H1 (cell line): ENCODE results near the gene ZFAND3. TPM values are rescaled to one million over a fixed set of nuclear protein-coding genes. Genes with fewer than 3 reads are reported as not detected.

ENCODE experiments used
- CTCF ChIA-PET: fragments of 300-600 bp; sonication (Branson Sonifier 250); formaldehyde crosslinking; loops from one replicate; lab custom pipeline; 2021; ENCODE audit not compliant: partially characterized antibody; lab: Charles Lee
- POLR2A ChIA-PET: fragments of 300-600 bp; sonication (Branson Sonifier 250); formaldehyde crosslinking; loops from one replicate; lab custom pipeline; 2021; ENCODE audit warnings: inconsistent platforms; ENCODE audit not compliant: partially characterized antibody; lab: Charles Lee
- DNase-seq, 2 experiments: peaks; one replicate each; pipeline versions ENCODE4 v3.0.0 to v3.0.0-alpha.2; 2010 to 2022; ENCODE audit warnings: low spot score in 2 of 2, low read depth in 1 of 2, mixed read lengths in 1 of 2
- FAIRE-seq: peaks from 2 replicates; lab custom pipeline; 2011; peaks lifted over from hg19 to GRCh38; lab: Jason Lieb, UNC
- H2AFZ ChIP-seq: 2 replicates; pipeline ENCODE4 v1.8.1; 2012; ENCODE audit warnings: low read length, inconsistent platforms
- H2AK5ac ChIP-seq: 2 replicates; pipeline ENCODE4 v1.6.1; 2013; ENCODE audit warnings: low read depth, low read length
- H2BK120ac ChIP-seq: replicated peaks from 2 replicates; pipeline ENCODE3; 2013; ENCODE audit warnings: low read depth, low read length, inconsistent platforms
- H2BK12ac ChIP-seq: 2 replicates; pipeline ENCODE4 v1.6.1; 2013; ENCODE audit warnings: low read depth, low read length
- H2BK15ac ChIP-seq: 2 replicates; pipeline ENCODE4 v1.6.1; 2013; ENCODE audit warnings: low read length
- H2BK20ac ChIP-seq: 2 replicates; pipeline ENCODE4 v1.6.1; 2013; ENCODE audit warnings: low read length
- H2BK5ac ChIP-seq: 2 replicates; pipeline ENCODE4 v1.6.1; 2013; ENCODE audit warnings: low read depth, low read length
- H3K14ac ChIP-seq: 2 replicates; pipeline ENCODE4 v1.6.1; 2013; ENCODE audit warnings: inconsistent platforms; ENCODE audit not compliant: insufficient read length
- H3K18ac ChIP-seq: 2 replicates; pipeline ENCODE4 v1.6.1; 2013; ENCODE audit warnings: low read length; ENCODE audit errors: extremely low read depth
- H3K23ac ChIP-seq: 2 replicates; pipeline ENCODE4 v1.6.1; 2013; ENCODE audit warnings: inconsistent platforms; ENCODE audit not compliant: insufficient read length
- H3K23me2 ChIP-seq: 2 replicates; pipeline ENCODE4 v1.6.1; 2013; ENCODE audit warnings: low read depth, low read length
- H3K27ac ChIP-seq: 2 replicates; pipeline ENCODE4 v1.6.1; 2011; ENCODE audit warnings: low read depth, low read length, inconsistent platforms
- H3K27me3 ChIP-seq, 4 experiments: replicated peaks in 1 of 4; 1 replicate in 1 of 4; 2 replicates in 3 of 4; pipeline versions ENCODE4 v1.6.1 to v1.8.1; 2011 to 2013; ENCODE audit warnings: low read length in 3 of 4, mild to moderate bottlenecking in 3 of 4, inconsistent platforms in 2 of 4, mixed read lengths in 2 of 4, moderate library complexity in 1 of 4; ENCODE audit not compliant: control insufficient read depth in 3 of 4, insufficient read depth in 3 of 4; ENCODE audit errors: extremely low read depth in 1 of 4
- H3K36me3 ChIP-seq, 4 experiments: 2 replicates each; pipeline versions ENCODE4 v1.6.1 to v1.8.1; 2011 to 2013; ENCODE audit warnings: mild to moderate bottlenecking in 4 of 4, low read length in 3 of 4, moderate library complexity in 2 of 4, control low read depth in 1 of 4, inconsistent platforms in 1 of 4; ENCODE audit not compliant: insufficient read depth in 4 of 4, control insufficient read depth in 2 of 4
- H3K4ac ChIP-seq: replicated peaks from 2 replicates; pipeline ENCODE3; 2013; ENCODE audit warnings: low read length, low read depth, mixed read lengths, inconsistent platforms; ENCODE audit not compliant: insufficient read length
- H3K4me1 ChIP-seq, 4 experiments: replicated peaks in 1 of 4; 1 replicate in 1 of 4; 2 replicates in 3 of 4; pipeline versions ENCODE4 v1.6.1 to v1.8.1; 2011 to 2013; ENCODE audit warnings: low read length in 3 of 4, inconsistent platforms in 2 of 4, mixed read lengths in 1 of 4; ENCODE audit not compliant: insufficient read depth in 4 of 4, control insufficient read depth in 3 of 4
- H3K4me2 ChIP-seq, 2 experiments: 2 replicates each; pipeline versions ENCODE4 v1.6.1 to v1.8.1; 2011 to 2013; ENCODE audit warnings: low read depth in 2 of 2, low read length in 2 of 2, control low read depth in 1 of 2, inconsistent platforms in 1 of 2, mild to moderate bottlenecking in 1 of 2; ENCODE audit not compliant: insufficient read depth in 1 of 2
- H3K4me3 ChIP-seq, 4 experiments: fragments of 200-600, 300-600 bp in 1 of 4; sonication (generic), shearing (Covaris generic), sonication (Bioruptor Twin) in 1 of 4; 2 replicates each; pipeline versions ENCODE4 v1.5.1 to v1.8.1; 2011 to 2016; ENCODE audit warnings: low read length in 4 of 4, low read depth in 3 of 4, control low read depth in 2 of 4, inconsistent platforms in 2 of 4, mild to moderate bottlenecking in 2 of 4, mixed read lengths in 1 of 4, moderate library complexity in 1 of 4; ENCODE audit not compliant: insufficient read depth in 2 of 4; ENCODE audit errors: extremely low read depth in 1 of 4
- H3K56ac ChIP-seq: replicated peaks from 2 replicates; pipeline ENCODE3; 2013; ENCODE audit warnings: low read depth, mild to moderate bottlenecking, mixed read lengths, low read length, inconsistent platforms; ENCODE audit not compliant: insufficient read length
- H3K79me1 ChIP-seq: 2 replicates; pipeline ENCODE4 v1.6.1; 2013; ENCODE audit warnings: low read depth, low read length, control low read depth
- H3K79me2 ChIP-seq, 2 experiments: 2 replicates each; pipeline versions ENCODE4 v1.6.1 to v1.8.1; 2012 to 2013; ENCODE audit warnings: low read length in 2 of 2, mild to moderate bottlenecking in 2 of 2, inconsistent platforms in 1 of 2; ENCODE audit not compliant: insufficient read depth in 2 of 2, control insufficient read depth in 1 of 2
- H3K9ac ChIP-seq, 4 experiments: replicated peaks in 1 of 4; 1 replicate in 1 of 4; 2 replicates in 3 of 4; pipeline versions ENCODE4 v1.6.1 to v1.8.1; 2011 to 2013; ENCODE audit warnings: low read depth in 3 of 4, low read length in 3 of 4, control low read depth in 2 of 4, mild to moderate bottlenecking in 2 of 4, moderate library complexity in 2 of 4, inconsistent platforms in 1 of 4; ENCODE audit errors: extremely low read depth in 1 of 4
- H3K9me3 ChIP-seq, 2 experiments: 2 replicates each; pipeline versions ENCODE4 v1.6.1 to v1.8.1; 2012 to 2013; ENCODE audit warnings: mild to moderate bottlenecking in 2 of 2, moderate library complexity in 2 of 2, control low read depth in 1 of 2, inconsistent platforms in 1 of 2, low read depth in 1 of 2, low read length in 1 of 2, mixed read lengths in 1 of 2; ENCODE audit not compliant: insufficient read depth in 2 of 2
- H4K20me1 ChIP-seq, 2 experiments: replicated peaks in 1 of 2; 2 replicates each; pipeline versions ENCODE3 to v1.8.1; 2011 to 2013; ENCODE audit warnings: inconsistent platforms in 2 of 2, low read length in 2 of 2, mild to moderate bottlenecking in 1 of 2; ENCODE audit not compliant: insufficient read depth in 2 of 2, control insufficient read depth in 1 of 2
- H4K5ac ChIP-seq: 2 replicates; pipeline ENCODE4 v1.6.1; 2013; ENCODE audit warnings: low read length, low read depth, mixed read lengths, inconsistent platforms; ENCODE audit not compliant: insufficient read length
- H4K8ac ChIP-seq: 2 replicates; pipeline ENCODE4 v1.8.0; 2013; ENCODE audit warnings: mild to moderate bottlenecking, moderate library complexity, low read length, inconsistent platforms; ENCODE audit not compliant: insufficient read depth; ENCODE audit errors: extremely low read depth
- H4K91ac ChIP-seq: replicated peaks from 2 replicates; pipeline ENCODE3; 2013; ENCODE audit warnings: low read length, mixed read lengths, inconsistent platforms; ENCODE audit not compliant: insufficient read length
- BCL11A ChIP-seq, 2 experiments: IDR thresholded peaks; one replicate each; pipeline ENCODE4 v1.6.1; 2011; ENCODE audit warnings: low read depth in 2 of 2, low read length in 2 of 2, mild to moderate bottlenecking in 2 of 2
- CBX8 ChIP-seq: fragments of 300-800, 300-1000 bp; sonication (generic); IDR thresholded peaks from 2 replicates; pipeline ENCODE4 v1.7.1; 2016; ENCODE audit warnings: low read depth, low read length, borderline replicate concordance
- CHD1 ChIP-seq: IDR thresholded peaks from 2 replicates; pipeline ENCODE4 v1.6.1; 2012; ENCODE audit warnings: low read depth, low read length, improper control_type of control experiment
- E2F6 ChIP-seq: IDR thresholded peaks from 2 replicates; pipeline ENCODE4 v1.6.1; 2012; ENCODE audit warnings: inconsistent platforms
- FOSL1 ChIP-seq: IDR thresholded peaks from 2 replicates; pipeline ENCODE4 v1.6.1; 2011; ENCODE audit warnings: mild to moderate bottlenecking, low read depth, low read length, moderate library complexity; ENCODE audit not compliant: insufficient read depth
- GABPA ChIP-seq: IDR thresholded peaks from 2 replicates; pipeline ENCODE4 v1.6.1; 2011; ENCODE audit warnings: mild to moderate bottlenecking, low read length, moderate library complexity, borderline replicate concordance; ENCODE audit not compliant: insufficient read depth
- HDAC2 ChIP-seq, 2 experiments: fragments of 300-600 bp in 1 of 2; sonication (generic) in 1 of 2; IDR thresholded peaks; 2 replicates each; pipeline ENCODE4 v1.6.1; 2011 to 2012; ENCODE audit warnings: low read depth in 2 of 2, low read length in 2 of 2, mild to moderate bottlenecking in 2 of 2, moderate library complexity in 2 of 2, borderline replicate concordance in 1 of 2, inconsistent platforms in 1 of 2
- KDM1A ChIP-seq: fragments of 200-600, 300-600 bp; sonication (generic); IDR thresholded peaks from 2 replicates; pipeline ENCODE4 v1.7.1; 2016; ENCODE audit warnings: mild to moderate bottlenecking, low read length, borderline replicate concordance
- POU5F1 ChIP-seq: IDR thresholded peaks from 2 replicates; pipeline ENCODE4 v1.6.1; 2011; ENCODE audit warnings: low read depth, mild to moderate bottlenecking, low read length, moderate library complexity
- RBBP5 ChIP-seq: IDR thresholded peaks from 2 replicates; pipeline ENCODE4 v1.7.1; 2012; ENCODE audit warnings: low read depth, mild to moderate bottlenecking, inconsistent platforms, low read length, moderate library complexity, borderline replicate concordance
- SIX5 ChIP-seq: IDR thresholded peaks from 2 replicates; pipeline ENCODE4 v1.6.1; 2011; ENCODE audit warnings: mild to moderate bottlenecking, low read depth, low read length
- SP2 ChIP-seq: IDR thresholded peaks from 2 replicates; pipeline ENCODE4 v1.6.1; 2012; ENCODE audit warnings: mild to moderate bottlenecking, low read length, inconsistent platforms
- TEAD4 ChIP-seq: IDR thresholded peaks from 2 replicates; pipeline ENCODE4 v1.6.1; 2012; ENCODE audit warnings: low read depth, low read length, inconsistent platforms, mixed read lengths
- WGBS, 2 experiments: shearing (Covaris generic) in 1 of 2; methylation state at CpG; one replicate each; pipeline versions ENCODE4 v1.1.6 to v1.1.7; 2013 to 2015; ENCODE audit warnings: low lambda C conversion rate in 2 of 2, mixed read lengths in 2 of 2, inconsistent platforms in 1 of 2, low coverage in 1 of 2, missing lambda C conversion rate in 1 of 2; ENCODE audit not compliant: insufficient replicate concordance in 2 of 2, insufficient coverage in 1 of 2, insufficient read length in 1 of 2; ENCODE audit errors: extremely low coverage in 1 of 2, missing lambda C conversion rate in 1 of 2; 5-methylcytosine and 5-hydroxymethylcytosine counted together
- polyA plus RNA-seq, 7 experiments: library from polyadenylated mRNA; depleted of rRNA in 3 of 7; stranded (reverse) in 5 of 7; unstranded in 2 of 7; fragments of >200 nt in 5 of 7; fragments of 200-250 nt in 2 of 7; gene quantifications; 1 replicate in 5 of 7; 2 replicates in 1 of 7; 4 replicates in 1 of 7; pipeline versions ENCODE4 v1.2.1 to v1.2.3, GENCODE V29; 2011 to 2013; ENCODE audit warnings: missing spikeins in 2 of 7, mixed read lengths in 2 of 7
- total RNA-seq: library from RNA; stranded (reverse); fragmentation: NEBNext Ultra II Directional; extraction: Animal tissue kit (Norgen Biotek cat#: 25700); gene quantifications from 2 replicates; pipeline ENCODE4 v1.2.1, GENCODE V29; 2021

Gene ZFAND3
- total and polyA plus RNA-seq, 2 of the 8 experiments (the other 6 are each of a cell fraction or from before 2014, with no cell fraction given) = 13.0 to 51.3 TPM

GRCh38 chr6:37994223-37994622 is 174.7 kb downstream of the ZFAND3 start:
- POLR2A ChIA-PET = interaction anchor here (0.6 kb wide), 1 partner anchor 32 kb away, joined by 4 read pairs; no protein-coding TSS in a partner anchor
- 74% methylated on average over 2 of the region's 2 CpGs; no CpG with 5 or more reads in 1 of the 2 experiments for WGBS, 2 experiments
- H3K4ac ChIP-seq = no peak overlapping the region
- no peak overlapping the region for H4K91ac ChIP-seq
- no peak overlapping the region for H2AFZ ChIP-seq
- H3K79me2 ChIP-seq = peaks cover 0 to 60% of the 10 kb centered on the region in 2 experiments; a peak in 3 of 4 replicates
- H3K9ac ChIP-seq = no peak overlapping the region
- H2BK5ac ChIP-seq = no peak overlapping the region
- FAIRE-seq (no peak), DNase-seq (no peak)
- H3K4me3 ChIP-seq = no peak overlapping the region
- no peaks in the 10 kb centered on the region for H3K23me2 ChIP-seq
- no peak overlapping the region for H2BK15ac ChIP-seq
- H3K79me1 ChIP-seq = no peaks in the 10 kb centered on the region; the same call in 1 of the 2 replicates
- H4K8ac ChIP-seq = no peak overlapping the region
- no peak overlapping the region for H3K18ac ChIP-seq
- H4K5ac ChIP-seq = no peak overlapping the region
- H3K36me3 ChIP-seq = no peaks in the 10 kb centered on the region
- no peak overlapping the region for H3K23ac ChIP-seq
- H2BK20ac ChIP-seq = no peak overlapping the region
- no peak overlapping the region for H2BK12ac ChIP-seq
- peaks cover 1 to 4% of the 10 kb centered on the region in 2 experiments for H4K20me1 ChIP-seq
- no peak overlapping the region for H2BK120ac ChIP-seq
- H3K4me1 ChIP-seq = peaks cover 0 to 5% (median 3%) of the 10 kb centered on the region in 4 experiments; a peak in 5 of 7 replicates
- H3K27me3 ChIP-seq = no peaks in the 10 kb centered on the region
- no peak overlapping the region for H3K14ac ChIP-seq
- no peak overlapping the region for H3K4me2 ChIP-seq
- CTCF ChIA-PET = interaction anchor here (0.5 to 1.2 kb wide), 3 partner anchors 13 to 234 kb away, joined by 3 to 6 read pairs (median 3); no protein-coding TSS in a partner anchor
- H3K27ac ChIP-seq = no peak overlapping the region
- H2AK5ac ChIP-seq = no peak overlapping the region
- no peak overlapping the region for H3K56ac ChIP-seq
- H3K9me3 ChIP-seq = no peaks in the 10 kb centered on the region
- TF ChIP-seq GABPA = no peak
- TF ChIP-seq E2F6 = no peak
- TF ChIP-seq RBBP5 = no peak
- no peak for TF ChIP-seq TEAD4
- no peak for TF ChIP-seq BCL11A (IDR thresholded peaks at IDR 0.05; ENCODE audit: low read depth in 2 of 2, low read length in 2 of 2)
- no peak for TF ChIP-seq POU5F1
- TF ChIP-seq FOSL1 = no peak
- no peak for TF ChIP-seq HDAC2 (IDR thresholded peaks at IDR 0.05; ENCODE audit: borderline replicate concordance in 1 of 2, low read depth in 2 of 2, low read length in 2 of 2)
- TF ChIP-seq SIX5 = no peak
- no peak for TF ChIP-seq CHD1
- no peak for TF ChIP-seq KDM1A
- TF ChIP-seq CBX8 = no peak
- no peak for TF ChIP-seq SP2
